NT2/D1 (cell line): Measurements from ENCODE around the gene ACP7.

ENCODE experiments used
- SUZ12 ChIP-seq: IDR thresholded peaks from 2 replicates; pipeline ENCODE4 v1.6.1; 2011; ENCODE audit not compliant: insufficient read length, insufficient read depth; ENCODE audit errors: extremely low read depth
- YY1 ChIP-seq: IDR thresholded peaks from 2 replicates; pipeline ENCODE4 v1.6.1; 2011; ENCODE audit not compliant: insufficient read length, insufficient read depth
- ZNF274 ChIP-seq: IDR thresholded peaks from 2 replicates; pipeline ENCODE4 v1.6.1; 2011; ENCODE audit warnings: mild to moderate bottlenecking, low read depth, low read length

DNA sequence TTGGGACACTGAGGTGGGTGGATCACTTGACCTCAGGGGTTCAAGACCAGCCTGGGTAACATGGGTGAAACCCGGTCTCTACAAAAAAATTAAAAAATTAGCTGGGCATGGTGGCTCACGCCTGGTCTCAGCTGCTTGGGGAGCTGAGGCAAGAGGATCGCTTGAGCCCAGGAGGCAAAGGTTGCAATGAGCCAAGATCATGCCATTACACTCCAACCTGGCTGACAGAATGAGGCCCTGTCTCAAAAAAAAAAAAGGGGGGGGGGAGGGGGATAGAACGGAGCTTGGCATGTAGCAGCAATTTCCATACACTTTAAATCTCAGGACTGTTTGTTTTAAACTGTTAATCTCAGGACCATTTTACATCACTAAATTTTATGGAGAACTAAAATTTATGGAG is 2.2 kb downstream of the ACP7 start:
- no peak for TF ChIP-seq YY1
- no peak for TF ChIP-seq ZNF274
- no peak for TF ChIP-seq SUZ12
